SK-N-SH (cell line): ENCODE measurements around the gene GNB1L. TPM values are rescaled to one million over a fixed set of nuclear protein-coding genes. Genes with fewer than 3 reads are reported as not detected.
A peak's percentile ranks its signal among the peaks of the same experiment; 100 is the strongest.

Experiments
- CTCF ChIA-PET: fragments of 300-600, 350-600 bp; formaldehyde crosslinking; extraction: SDS; loops from one replicate; lab custom pipeline; 2021; lab: Yijun Ruan, JAX
- POLR2A ChIA-PET: fragments of 350-600 bp; sonication (Branson Sonifier 250); formaldehyde crosslinking; extraction: SDS; loops from one replicate; lab custom pipeline; 2020; ENCODE audit warnings: antibody characterized with exemption, inconsistent platforms; lab: Yijun Ruan, JAX
- DNase-seq: peaks from one replicate; pipeline ENCODE4 v3.0.0; 2012
- H2AFZ ChIP-seq: fragments of 200-600 bp; sonication (generic); 2 replicates; pipeline ENCODE4 v1.8.1; 2016; ENCODE audit warnings: antibody characterized with exemption, mild to moderate bottlenecking, low read depth
- H3F3A ChIP-seq: fragments of 200-600 bp; sonication (generic); replicated peaks from 2 replicates; pipeline ENCODE3; 2016; ENCODE audit warnings: antibody characterized with exemption, mild to moderate bottlenecking; ENCODE audit not compliant: insufficient read depth
- H3K27ac ChIP-seq, 2 experiments: fragments of 200-500 bp in 1 of 2; fragments of 200-600 bp in 1 of 2; sonication (Bioruptor generic) in 1 of 2; sonication (generic), shearing (Covaris generic) in 1 of 2; 2 replicates each; pipeline versions ENCODE4 v1.5.1 to v1.6.1; 2014 to 2016; ENCODE audit warnings: low read depth in 2 of 2, inconsistent platforms in 1 of 2, low read length in 1 of 2, mild to moderate bottlenecking in 1 of 2, mixed read lengths in 1 of 2
- H3K27me3 ChIP-seq: fragments of 200-600 bp; sonication (generic), shearing (Covaris generic); 2 replicates; pipeline ENCODE4 v1.6.1; 2016; ENCODE audit warnings: mixed run types; ENCODE audit not compliant: insufficient read depth
- H3K36me3 ChIP-seq, 2 experiments: fragments of 200-500 bp in 1 of 2; fragments of 200-600 bp in 1 of 2; sonication (Bioruptor generic) in 1 of 2; sonication (generic) in 1 of 2; replicated peaks in 1 of 2; 2 replicates each; pipeline versions ENCODE3 to v1.5.1; 2014 to 2016; ENCODE audit warnings: low read length in 1 of 2, mild to moderate bottlenecking in 1 of 2; ENCODE audit not compliant: insufficient read depth in 2 of 2, control insufficient read depth in 1 of 2
- H3K4me1 ChIP-seq, 2 experiments: fragments of 200-500 bp in 1 of 2; fragments of 200-600 bp in 1 of 2; sonication (Bioruptor generic) in 1 of 2; sonication (generic), shearing (Covaris generic) in 1 of 2; 2 replicates each; pipeline versions ENCODE4 v1.5.1 to v1.6.1; 2014 to 2016; ENCODE audit warnings: low read depth in 1 of 2, low read length in 1 of 2, mixed run types in 1 of 2; ENCODE audit not compliant: insufficient read depth in 2 of 2, control insufficient read depth in 1 of 2
- H3K4me2 ChIP-seq: fragments of 200-600 bp; sonication (generic), shearing (Covaris generic); 2 replicates; pipeline ENCODE4 v1.6.1; 2017; ENCODE audit warnings: mixed run types
- H3K4me3 ChIP-seq, 2 experiments: fragments of 200-500 bp in 1 of 2; fragments of 200-600 bp in 1 of 2; sonication (Bioruptor generic) in 1 of 2; sonication (generic), shearing (Covaris generic) in 1 of 2; 2 replicates each; pipeline versions ENCODE4 v1.5.1 to v1.8.1; 2014 to 2016; ENCODE audit warnings: low read depth in 2 of 2, inconsistent platforms in 1 of 2, low read length in 1 of 2, mild to moderate bottlenecking in 1 of 2, mixed read lengths in 1 of 2, moderate library complexity in 1 of 2
- H3K79me2 ChIP-seq: fragments of 200-600 bp; sonication (generic); 2 replicates; pipeline ENCODE4 v1.8.1; 2017; ENCODE audit warnings: mild to moderate bottlenecking; ENCODE audit not compliant: insufficient read depth
- H3K9ac ChIP-seq: fragments of 200-600 bp; sonication (generic); 2 replicates; pipeline ENCODE4 v1.6.1; 2017; ENCODE audit warnings: mixed run types
- H3K9me2 ChIP-seq: fragments of 200-600 bp; sonication (generic); 2 replicates; pipeline ENCODE4 v1.6.1; 2017; ENCODE audit warnings: mixed run types
- H3K9me3 ChIP-seq: fragments of 200-600 bp; sonication (generic); 2 replicates; pipeline ENCODE4 v1.6.1; 2017; ENCODE audit warnings: mixed run types, mild to moderate bottlenecking, moderate library complexity
- H4K20me1 ChIP-seq: fragments of 200-600 bp; sonication (generic); 2 replicates; pipeline ENCODE4 v1.6.1; 2017; ENCODE audit warnings: mild to moderate bottlenecking, mixed run types; ENCODE audit not compliant: insufficient read depth
- CTCF ChIP-seq: fragments of 200-600 bp; sonication (generic); IDR thresholded peaks from 2 replicates; pipeline ENCODE4 v1.6.1; 2017; ENCODE audit warnings: antibody characterized with exemption, mild to moderate bottlenecking, moderate library complexity
- ELF1 ChIP-seq: IDR thresholded peaks from 2 replicates; pipeline ENCODE4 v1.4.0; 2012
- EZH2phosphoT487 ChIP-seq: fragments of 200-600 bp; sonication (generic); IDR thresholded peaks from 2 replicates; pipeline ENCODE4 v1.6.1; 2017; ENCODE audit warnings: low read depth, mixed run types, mild to moderate bottlenecking, antibody characterized with exemption, moderate library complexity, borderline replicate concordance
- FOXJ3 ChIP-seq: sonication (generic); formaldehyde crosslinking; IDR thresholded peaks from 2 replicates; pipeline ENCODE4 v1.5.1; 2020; ENCODE audit warnings: mild to moderate bottlenecking, missing genetic modification reagents
- FOXM1 ChIP-seq: IDR thresholded peaks from 2 replicates; pipeline ENCODE4 v1.4.0; 2012; ENCODE audit warnings: low read depth, mild to moderate bottlenecking
- MEF2A ChIP-seq: IDR thresholded peaks from 2 replicates; pipeline ENCODE4 v1.4.0; 2012; ENCODE audit warnings: low read depth, borderline replicate concordance
- NFIC ChIP-seq: IDR thresholded peaks from 2 replicates; pipeline ENCODE4 v1.4.0; 2012; ENCODE audit warnings: borderline replicate concordance
- NRF1 ChIP-seq: IDR thresholded peaks from 2 replicates; pipeline ENCODE4 v1.6.1; 2012; ENCODE audit warnings: low read depth, mild to moderate bottlenecking, low read length
- PBX3 ChIP-seq: IDR thresholded peaks from 2 replicates; pipeline ENCODE4; 2012
- RAD21 ChIP-seq: IDR thresholded peaks from 2 replicates; pipeline ENCODE4 v1.6.1; 2012; ENCODE audit warnings: mild to moderate bottlenecking, low read length
- RCOR1 ChIP-seq: fragments of 150-350 bp; IDR thresholded peaks from 2 replicates; pipeline ENCODE4 v1.6.1; 2017; ENCODE audit warnings: antibody characterized with exemption, low read length
- RFX5 ChIP-seq: IDR thresholded peaks from 2 replicates; pipeline ENCODE4 v1.6.1; 2012; ENCODE audit warnings: mild to moderate bottlenecking, improper control_type of control experiment, low read length
- RXRA ChIP-seq: IDR thresholded peaks from 2 replicates; pipeline ENCODE4 v1.4.0; 2012; ENCODE audit warnings: low read depth, mild to moderate bottlenecking, borderline replicate concordance
- SMC3 ChIP-seq: IDR thresholded peaks from 2 replicates; pipeline ENCODE4 v1.6.1; 2012; ENCODE audit warnings: low read depth, low read length, improper control_type of control experiment
- USF1 ChIP-seq: IDR thresholded peaks from 2 replicates; pipeline ENCODE4 v1.4.0; 2012; ENCODE audit warnings: low read depth, borderline replicate concordance
- YY1 ChIP-seq: IDR thresholded peaks from 2 replicates; pipeline ENCODE4 v1.4.0; 2012; ENCODE audit warnings: low read depth, mild to moderate bottlenecking
- WGBS: methylation state at CpG from one replicate; pipeline ENCODE4 v1.1.6; 2017; ENCODE audit warnings: low lambda C conversion rate; 5-methylcytosine and 5-hydroxymethylcytosine counted together
- polyA plus RNA-seq, 3 experiments: library from polyadenylated mRNA; depleted of rRNA; stranded (reverse); fragments of >200 nt; gene quantifications; 2 replicates each; pipeline ENCODE4 v1.2.3, GENCODE V29; 2012

Gene GNB1L
- polyA plus RNA-seq, 1 of the 3 experiments (the other 2 are of a cell fraction) = 5.9 TPM

- ChIA-PET CTCF (interaction anchor here (0.6 to 1.4 kb wide), 6 partner anchors 12 to 90 kb away, joined by 3 to 5 read pairs (median 4); no protein-coding TSS in a partner anchor), POLR2A (interaction anchor here (0.7 kb wide), 1 partner anchor 13 kb away, joined by 3 read pairs; no protein-coding TSS in a partner anchor)
- H3K27me3 ChIP-seq = no peaks in the 10 kb centered on the region
- no peaks in the 10 kb centered on the region for H3K79me2 ChIP-seq
- no peak overlapping the region for H3K9ac ChIP-seq
- H3K9me2 ChIP-seq = no peaks in the 10 kb centered on the region
- no peak for TF ChIP-seq RFX5
- no peak for TF ChIP-seq ELF1
- TF ChIP-seq FOXM1 = no peak
- no peak for TF ChIP-seq RXRA
- DNase-seq = peak; percentile 18
- H3K9me3 ChIP-seq = no peaks in the 10 kb centered on the region
- H3K4me3 ChIP-seq = no peak overlapping the region
- H4K20me1 ChIP-seq = no peaks in the 10 kb centered on the region
- no peaks in the 10 kb centered on the region for H3F3A ChIP-seq
- H3K4me1 ChIP-seq = peaks cover 0 to 32% of the 10 kb centered on the region in 2 experiments; a peak in 1 of 4 replicates
- no peaks in the 10 kb centered on the region for H3K36me3 ChIP-seq
- 100% methylated on average over 2 of the region's 21 CpGs for WGBS
- H3K4me2 ChIP-seq = no peak overlapping the region
- H2AFZ ChIP-seq = no peak overlapping the region
- H3K27ac ChIP-seq = no peak overlapping the region
These were observed 34.5 kb downstream of the GNB1L start for GRCh38 chr22:19819911-19820879.

GRCh38 chr22:19819208-19819910 is 35.3 kb downstream of the GNB1L start:
- Histone ChIP-seq H3K27me3 (no peaks in the 10 kb centered on the region), H3K4me3 (no peak overlapping the region), H3K27ac (no peak overlapping the region), H3K9ac (no peak overlapping the region), H3K79me2 (no peaks in the 10 kb centered on the region), H3K9me3 (no peaks in the 10 kb centered on the region), H4K20me1 (no peaks in the 10 kb centered on the region), H3F3A (no peaks in the 10 kb centered on the region), H3K9me2 (no peaks in the 10 kb centered on the region), H3K36me3 (no peaks in the 10 kb centered on the region), H2AFZ (no peak overlapping the region), H3K4me2 (no peak overlapping the region), H3K4me1 (peaks cover 0 to 26% of the 10 kb centered on the region in 2 experiments; a peak in 1 of 4 replicates)
- ChIA-PET CTCF (interaction anchor here (0.6 to 1.4 kb wide), 2 partner anchors 13 to 63 kb away, joined by 3 to 5 read pairs; no protein-coding TSS in a partner anchor), POLR2A (no interaction called here)
- WGBS = 94% methylated on average over 6 of the region's 14 CpGs
- no peak for TF ChIP-seq RAD21
- TF ChIP-seq USF1 = no peak
- no peak for TF ChIP-seq FOXM1
- TF ChIP-seq SMC3 = no peak
- TF ChIP-seq YY1 = no peak
- TF ChIP-seq NRF1 = no peak
- TF ChIP-seq NFIC = no peak
- no peak for TF ChIP-seq MEF2A
- no peak for TF ChIP-seq PBX3
- no peak for TF ChIP-seq FOXJ3 (CRISPR knock-in tag)
- no peak for TF ChIP-seq EZH2phosphoT487
- no peak for TF ChIP-seq CTCF
- no peak for TF ChIP-seq RCOR1
- DNase-seq = no peak
